A549 (cell line): Measurements from ENCODE around the gene MYO7A.

Experiments used
- EP300 ChIP-seq, 2 experiments: fragments of >200 bp; sonication (Bioruptor Twin); formaldehyde crosslinking; IDR thresholded peaks; 2 replicates in 1 of 2; 3 replicates in 1 of 2; pipeline ENCODE4 v1.6.1; 2016 to 2017
- GATA3 ChIP-seq: IDR thresholded peaks from 2 replicates; pipeline ENCODE4 v1.6.1; 2012; ENCODE audit warnings: borderline replicate concordance
- POLR2AphosphoS2 ChIP-seq: conservative IDR thresholded peaks from 2 replicates; pipeline ENCODE4 v1.6.1; 2012; ENCODE audit warnings: low read length, improper control_type of control experiment, inconsistent platforms
- RARB ChIP-seq: fragments of 250-450 bp; sonication (Bioruptor Pico); IDR thresholded peaks from 2 replicates; pipeline ENCODE4 v1.8.0; 2021; ENCODE audit warnings: mild to moderate bottlenecking, moderate library complexity
- RFX5 ChIP-seq: fragments of 450-650 bp; IDR thresholded peaks from 2 replicates; pipeline ENCODE4 v1.7.1; 2014; ENCODE audit warnings: antibody characterized with exemption, mild to moderate bottlenecking, moderate library complexity
- TF ChIP-seq, protein P1 (sequence below): fragments of >200 bp; sonication (Bioruptor Twin); formaldehyde crosslinking; IDR thresholded peaks from 3 replicates; pipeline ENCODE4 v1.5.1; 2016
- TF ChIP-seq, protein P2 (sequence below): fragments of 450-650 bp; IDR thresholded peaks from 2 replicates; pipeline ENCODE4 v1.6.1; 2014; ENCODE audit warnings: antibody characterized with exemption

DNA sequence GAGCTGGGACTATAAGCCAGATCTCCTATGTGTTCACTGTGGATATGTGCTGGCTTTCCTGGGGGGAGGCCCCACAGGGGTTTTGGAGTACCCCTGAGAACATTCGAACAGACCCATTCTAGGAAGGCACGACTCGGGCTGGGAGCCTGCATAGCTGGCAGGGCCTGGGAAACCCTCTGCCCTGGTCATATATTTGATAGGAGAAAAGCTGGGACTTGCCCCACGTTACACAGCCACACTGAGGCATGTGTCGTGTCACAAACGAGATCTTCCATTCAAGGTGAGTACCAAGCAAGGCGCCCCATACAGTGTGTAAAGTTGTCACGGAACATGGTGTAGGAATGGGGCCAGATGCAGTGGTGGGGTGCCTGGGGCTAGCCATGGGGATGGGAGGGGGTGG lies 11.2 kb downstream of the MYO7A start:
- TF ChIP-seq, protein P1, sequence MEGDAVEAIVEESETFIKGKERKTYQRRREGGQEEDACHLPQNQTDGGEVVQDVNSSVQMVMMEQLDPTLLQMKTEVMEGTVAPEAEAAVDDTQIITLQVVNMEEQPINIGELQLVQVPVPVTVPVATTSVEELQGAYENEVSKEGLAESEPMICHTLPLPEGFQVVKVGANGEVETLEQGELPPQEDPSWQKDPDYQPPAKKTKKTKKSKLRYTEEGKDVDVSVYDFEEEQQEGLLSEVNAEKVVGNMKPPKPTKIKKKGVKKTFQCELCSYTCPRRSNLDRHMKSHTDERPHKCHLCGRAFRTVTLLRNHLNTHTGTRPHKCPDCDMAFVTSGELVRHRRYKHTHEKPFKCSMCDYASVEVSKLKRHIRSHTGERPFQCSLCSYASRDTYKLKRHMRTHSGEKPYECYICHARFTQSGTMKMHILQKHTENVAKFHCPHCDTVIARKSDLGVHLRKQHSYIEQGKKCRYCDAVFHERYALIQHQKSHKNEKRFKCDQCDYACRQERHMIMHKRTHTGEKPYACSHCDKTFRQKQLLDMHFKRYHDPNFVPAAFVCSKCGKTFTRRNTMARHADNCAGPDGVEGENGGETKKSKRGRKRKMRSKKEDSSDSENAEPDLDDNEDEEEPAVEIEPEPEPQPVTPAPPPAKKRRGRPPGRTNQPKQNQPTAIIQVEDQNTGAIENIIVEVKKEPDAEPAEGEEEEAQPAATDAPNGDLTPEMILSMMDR = no peak
- TF ChIP-seq RFX5 = no peak
- TF ChIP-seq, protein P2, sequence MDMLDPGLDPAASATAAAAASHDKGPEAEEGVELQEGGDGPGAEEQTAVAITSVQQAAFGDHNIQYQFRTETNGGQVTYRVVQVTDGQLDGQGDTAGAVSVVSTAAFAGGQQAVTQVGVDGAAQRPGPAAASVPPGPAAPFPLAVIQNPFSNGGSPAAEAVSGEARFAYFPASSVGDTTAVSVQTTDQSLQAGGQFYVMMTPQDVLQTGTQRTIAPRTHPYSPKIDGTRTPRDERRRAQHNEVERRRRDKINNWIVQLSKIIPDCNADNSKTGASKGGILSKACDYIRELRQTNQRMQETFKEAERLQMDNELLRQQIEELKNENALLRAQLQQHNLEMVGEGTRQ = no peak
- TF ChIP-seq EP300 (IDR thresholded peaks at IDR 0.05) = no peak
- no peak for TF ChIP-seq GATA3
- TF ChIP-seq RARB (CRISPR knock-in tag) = no peak
- TF ChIP-seq POLR2AphosphoS2 = no peak
